ENCODE measurements around the gene INHBE.
A peak's percentile ranks its signal among the peaks of the same experiment; 100 is the strongest.

DNA sequence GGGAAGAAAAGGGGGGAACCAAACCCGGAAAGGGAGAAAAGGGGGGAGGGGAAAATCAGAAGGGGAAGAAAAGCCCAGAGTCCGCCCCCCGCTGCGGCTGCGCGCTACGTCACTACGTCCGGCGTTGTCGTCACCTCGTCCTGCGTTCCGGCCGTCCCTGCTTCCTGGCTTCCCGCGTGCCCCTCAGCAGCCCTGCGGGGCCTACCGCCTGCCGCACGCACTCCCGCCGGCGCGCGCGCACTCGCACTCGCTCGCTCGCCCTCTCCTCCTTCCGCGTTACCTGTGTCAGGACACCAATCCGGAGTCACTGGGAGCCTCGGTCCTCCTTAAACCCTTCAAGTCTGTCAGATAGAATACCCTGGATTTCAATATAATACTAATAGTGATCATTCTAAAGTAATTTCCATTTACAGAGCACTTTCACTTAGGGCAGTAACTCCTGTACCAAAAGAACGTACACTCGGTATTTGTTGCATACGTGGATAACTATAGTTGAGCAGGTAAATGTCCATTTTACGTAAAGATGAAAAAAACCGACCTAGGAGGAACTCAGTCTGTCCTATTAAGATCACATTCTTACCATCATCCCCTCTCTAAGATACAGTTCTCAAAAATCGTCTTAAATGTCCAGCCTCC is 24.1 kb upstream of the INHBE start, which contains the start of gene R3HDM2:
- TF ChIP-seq, protein P1, sequence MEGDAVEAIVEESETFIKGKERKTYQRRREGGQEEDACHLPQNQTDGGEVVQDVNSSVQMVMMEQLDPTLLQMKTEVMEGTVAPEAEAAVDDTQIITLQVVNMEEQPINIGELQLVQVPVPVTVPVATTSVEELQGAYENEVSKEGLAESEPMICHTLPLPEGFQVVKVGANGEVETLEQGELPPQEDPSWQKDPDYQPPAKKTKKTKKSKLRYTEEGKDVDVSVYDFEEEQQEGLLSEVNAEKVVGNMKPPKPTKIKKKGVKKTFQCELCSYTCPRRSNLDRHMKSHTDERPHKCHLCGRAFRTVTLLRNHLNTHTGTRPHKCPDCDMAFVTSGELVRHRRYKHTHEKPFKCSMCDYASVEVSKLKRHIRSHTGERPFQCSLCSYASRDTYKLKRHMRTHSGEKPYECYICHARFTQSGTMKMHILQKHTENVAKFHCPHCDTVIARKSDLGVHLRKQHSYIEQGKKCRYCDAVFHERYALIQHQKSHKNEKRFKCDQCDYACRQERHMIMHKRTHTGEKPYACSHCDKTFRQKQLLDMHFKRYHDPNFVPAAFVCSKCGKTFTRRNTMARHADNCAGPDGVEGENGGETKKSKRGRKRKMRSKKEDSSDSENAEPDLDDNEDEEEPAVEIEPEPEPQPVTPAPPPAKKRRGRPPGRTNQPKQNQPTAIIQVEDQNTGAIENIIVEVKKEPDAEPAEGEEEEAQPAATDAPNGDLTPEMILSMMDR (IDR thresholded peaks at IDR 0.05) = peak in 1 of 7 experiments; percentile 30
- TF ChIP-seq POLR2A (IDR thresholded peaks at IDR 0.05) = peak; percentile 92 to 97 (median 96)

Measured in body of pancreas (tissue), 4 donors.